Adipocyte (in vitro differentiated cells): ENCODE data around the gene TSPAN18.

Experiments
- DNase-seq: peaks from one replicate; pipeline ENCODE4 v3.0.0-alpha.2; 2015; ENCODE audit warnings: low read depth
- H3K27me3 ChIP-seq: replicated peaks from 2 replicates; pipeline ENCODE4 v1.7.0; 2013; ENCODE audit warnings: mild to moderate bottlenecking, low read length, moderate library complexity; ENCODE audit not compliant: control insufficient read depth, insufficient read depth
- H3K36me3 ChIP-seq: 2 replicates; pipeline ENCODE4 v1.7.0; 2013; ENCODE audit warnings: low read length, mild to moderate bottlenecking, moderate library complexity; ENCODE audit not compliant: control insufficient read depth, insufficient read depth, severe bottlenecking
- H3K4me1 ChIP-seq: 2 replicates; pipeline ENCODE4 v1.7.0; 2013; ENCODE audit warnings: mild to moderate bottlenecking, low read length, moderate library complexity; ENCODE audit not compliant: control insufficient read depth, insufficient read depth
- H3K4me3 ChIP-seq: 2 replicates; pipeline ENCODE4 v1.7.0; 2013; ENCODE audit warnings: mild to moderate bottlenecking, low read length, moderate library complexity
- H3K9ac ChIP-seq: 2 replicates; pipeline ENCODE4 v1.7.0; 2013; ENCODE audit warnings: mild to moderate bottlenecking, low read length, moderate library complexity
- H3K9me3 ChIP-seq: 2 replicates; pipeline ENCODE4 v1.7.0; 2013; ENCODE audit warnings: mild to moderate bottlenecking, low read length, moderate library complexity; ENCODE audit not compliant: control insufficient read depth

Gene TSPAN18

DNA sequence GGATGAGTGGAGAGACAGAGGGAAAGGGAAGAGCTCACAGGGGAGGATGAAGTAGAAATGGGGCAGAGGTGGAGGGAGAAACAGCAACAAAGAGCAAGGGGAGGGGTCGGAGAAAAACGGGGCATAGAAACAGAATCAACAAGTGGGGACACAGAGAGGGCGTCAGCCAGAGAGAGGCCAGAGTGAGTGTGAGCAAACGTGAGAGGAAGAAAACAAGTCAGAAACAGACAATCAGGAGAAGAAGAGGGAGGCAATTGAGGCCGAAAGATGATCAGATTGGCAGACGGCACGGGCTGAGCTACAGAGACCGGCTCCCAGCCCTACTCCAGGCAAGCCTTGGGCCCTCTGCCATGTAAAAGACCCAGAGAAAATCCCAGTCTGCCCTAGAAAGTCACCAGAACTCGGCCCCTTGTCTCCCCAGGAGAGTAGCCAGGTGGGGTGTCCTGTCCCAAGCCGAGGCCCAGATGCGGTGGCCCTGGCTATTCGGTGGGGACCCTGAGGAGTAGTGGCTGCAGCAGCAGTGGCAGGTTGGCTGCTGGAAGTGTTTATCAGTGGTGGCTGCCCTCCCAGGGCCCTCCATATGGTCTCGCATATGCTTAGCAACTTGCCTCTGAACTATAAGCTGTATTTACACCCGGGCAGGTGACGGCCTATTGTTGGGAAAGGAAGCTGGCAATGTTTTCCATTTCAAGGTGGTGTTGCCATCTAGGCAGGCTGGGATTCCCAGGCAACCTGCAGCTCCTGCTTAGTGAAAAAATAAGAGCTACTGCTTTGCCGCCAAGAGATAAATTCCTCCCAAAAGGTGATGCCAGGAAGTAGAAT, 14.8 kb upstream of the TSPAN18 start:
- H3K9me3 ChIP-seq, result peaks cover 19% of the 10 kb centered on the region
- H3K4me3 ChIP-seq, result no peak overlapping the region
- no peak overlapping the region for H3K9ac ChIP-seq
- H3K27me3 ChIP-seq, result peaks cover 46% of the 10 kb centered on the region
- H3K36me3 ChIP-seq, result no peaks in the 10 kb centered on the region
- DNase-seq, result no peak
- H3K4me1 ChIP-seq, result peaks cover 18% of the 10 kb centered on the region

DNA sequence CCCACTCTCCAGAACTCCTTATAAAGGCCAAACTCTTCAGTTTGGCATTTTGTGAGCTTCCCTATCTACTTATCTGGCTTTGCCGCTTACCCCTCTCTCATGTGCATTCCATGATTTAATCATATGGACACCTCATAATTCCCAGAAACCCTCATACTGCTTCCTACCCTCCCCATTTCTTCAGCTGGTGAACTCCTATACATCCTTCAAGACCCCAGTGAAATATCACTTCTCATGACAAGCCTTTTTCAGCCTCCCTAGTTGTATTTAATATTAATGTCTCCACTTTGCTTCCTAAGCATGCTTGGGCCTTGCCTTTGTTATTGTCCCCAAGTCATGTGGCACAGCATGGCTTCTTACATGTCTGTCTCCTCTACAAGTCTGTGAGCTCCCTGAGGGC, 13.7 kb upstream of the TSPAN18 start:
- no peak for DNase-seq
- Histone ChIP-seq H3K4me1 (peaks cover 14% of the 10 kb centered on the region), H3K9me3 (peaks cover 15% of the 10 kb centered on the region), H3K27me3 (peaks cover 42% of the 10 kb centered on the region), H3K36me3 (no peaks in the 10 kb centered on the region), H3K9ac (no peak overlapping the region), H3K4me3 (no peak overlapping the region)

DNA sequence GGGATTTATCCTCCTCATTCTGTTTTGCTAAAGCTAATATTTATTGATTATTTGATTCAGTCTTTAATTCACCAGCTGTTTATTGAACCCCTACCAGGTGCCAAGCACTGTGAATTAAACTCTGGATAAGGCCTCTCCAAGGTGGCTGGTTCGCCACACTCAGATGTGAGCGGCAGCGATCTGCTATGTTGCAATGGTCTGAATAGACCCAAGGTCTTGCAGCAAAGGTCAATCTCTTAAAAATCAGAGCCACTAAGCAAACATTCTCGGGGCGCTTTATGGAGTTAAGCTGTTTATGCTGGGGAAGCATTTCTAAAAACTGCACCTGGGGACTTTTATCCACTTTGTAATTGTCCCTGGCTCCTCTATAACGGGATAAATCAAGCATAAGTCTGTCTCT, 10.5 kb upstream of the TSPAN18 start:
- Histone ChIP-seq H3K36me3 (no peaks in the 10 kb centered on the region), H3K9ac (no peak overlapping the region), H3K27me3 (peaks cover 57% of the 10 kb centered on the region), H3K9me3 (no peaks in the 10 kb centered on the region), H3K4me3 (no peak overlapping the region), H3K4me1 (peaks cover 10% of the 10 kb centered on the region)
- DNase-seq, result no peak

DNA sequence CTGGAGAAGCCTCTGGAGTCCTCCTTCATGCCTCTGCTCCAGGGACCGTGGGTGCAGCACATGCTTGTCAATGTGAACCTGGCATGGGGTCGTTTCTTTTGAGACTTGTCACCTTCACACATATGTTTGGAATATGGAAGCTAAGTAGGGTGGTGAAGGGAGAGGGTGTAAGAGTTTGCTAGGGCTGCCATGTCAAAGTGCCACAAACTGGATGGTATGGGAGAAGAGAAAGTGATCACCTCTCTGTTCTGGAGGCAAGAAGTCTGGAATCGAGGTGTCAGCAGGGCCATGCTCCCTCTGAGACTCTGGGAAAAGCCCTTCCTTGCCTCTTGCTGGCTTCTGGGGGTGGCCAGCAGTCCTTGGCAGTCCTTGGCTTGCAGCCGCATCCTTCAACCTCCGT, 8.7 kb upstream of the TSPAN18 start:
- peaks cover 10% of the 10 kb centered on the region for H3K4me1 ChIP-seq
- H3K27me3 ChIP-seq, result peaks cover 49% of the 10 kb centered on the region
- no peaks in the 10 kb centered on the region for H3K9me3 ChIP-seq
- H3K4me3 ChIP-seq, result no peak overlapping the region
- no peaks in the 10 kb centered on the region for H3K36me3 ChIP-seq
- no peak overlapping the region for H3K9ac ChIP-seq
- no peak for DNase-seq

DNA sequence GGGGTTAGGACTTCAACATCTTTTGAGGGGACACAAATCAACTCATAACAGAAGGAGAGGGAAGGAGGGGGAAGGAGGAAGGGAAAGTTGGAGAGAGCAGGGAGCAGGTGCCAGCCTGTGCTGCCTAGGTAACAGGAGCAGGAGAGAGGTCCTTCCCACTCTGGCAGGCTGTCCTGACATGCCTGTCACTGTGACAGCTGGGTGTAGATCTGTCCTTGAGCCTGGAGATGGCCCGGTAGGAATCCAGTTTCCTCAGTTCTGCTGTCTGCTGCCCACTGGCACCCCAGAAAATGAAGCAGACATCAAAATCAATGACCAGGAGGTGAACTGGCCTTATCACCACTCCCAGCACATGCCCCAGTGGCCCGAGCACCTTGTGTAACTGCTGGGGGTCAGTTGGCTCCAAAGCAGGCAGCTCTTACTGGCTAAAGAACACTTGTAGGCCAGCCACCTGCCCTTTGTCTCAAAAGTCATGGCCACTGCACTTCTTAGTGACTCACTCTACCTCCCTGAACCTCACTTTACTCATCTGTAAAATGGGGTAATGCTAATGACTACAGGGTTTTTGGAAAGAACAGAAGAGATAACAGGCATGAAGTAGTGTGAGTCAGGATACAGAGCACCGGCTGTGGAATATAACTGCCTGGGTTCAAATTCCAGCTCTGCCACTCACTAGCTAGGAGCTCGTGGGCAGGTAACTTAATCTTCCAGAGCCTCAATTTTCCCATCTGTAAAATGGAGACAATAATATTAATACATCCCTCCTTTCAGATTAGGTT, 8.0 kb upstream of the TSPAN18 start:
- Histone ChIP-seq H3K9me3 (no peaks in the 10 kb centered on the region), H3K4me1 (peaks cover 10% of the 10 kb centered on the region), H3K27me3 (peaks cover 50% of the 10 kb centered on the region), H3K36me3 (no peaks in the 10 kb centered on the region), H3K4me3 (no peak overlapping the region), H3K9ac (no peak overlapping the region)
- DNase-seq, result no peak

DNA sequence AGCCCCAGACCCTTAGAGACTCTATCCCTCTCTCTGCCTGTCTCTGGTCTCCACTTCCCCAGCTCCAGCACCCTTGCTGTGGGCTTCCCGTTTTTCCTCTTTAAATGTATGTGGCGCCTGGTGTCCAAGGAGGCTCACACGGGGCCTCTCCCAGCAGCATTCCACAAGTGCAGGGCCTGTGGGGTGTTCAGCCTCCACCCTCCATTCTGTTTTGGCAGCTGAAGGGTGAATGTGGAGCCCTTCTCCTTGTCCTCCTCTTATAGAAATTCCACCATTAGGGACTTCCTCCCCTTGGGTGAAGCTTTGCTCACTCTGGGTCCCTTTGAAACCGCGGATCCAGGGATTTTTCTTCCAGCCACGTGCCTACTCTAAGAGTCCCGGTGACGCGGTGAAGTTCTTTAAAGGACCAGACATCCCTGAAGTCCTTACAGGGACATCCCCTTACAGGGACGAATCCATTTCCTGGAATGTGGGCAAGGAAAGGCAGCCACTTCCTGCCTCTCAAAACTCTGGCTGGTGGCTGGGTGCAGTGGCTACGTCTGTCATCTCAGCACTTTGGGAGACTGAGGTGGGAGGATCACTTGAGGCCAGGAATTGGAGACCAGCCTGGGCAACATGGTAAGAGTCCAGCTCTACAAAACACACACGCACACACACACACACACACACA, 1.6 kb upstream of the TSPAN18 start:
- no peak overlapping the region for H3K4me3 ChIP-seq
- H3K9me3 ChIP-seq, result no peaks in the 10 kb centered on the region
- peaks cover 6% of the 10 kb centered on the region for H3K4me1 ChIP-seq
- no peak for DNase-seq
- no peaks in the 10 kb centered on the region for H3K36me3 ChIP-seq
- H3K27me3 ChIP-seq, result peaks cover 58% of the 10 kb centered on the region
- no peak overlapping the region for H3K9ac ChIP-seq

DNA sequence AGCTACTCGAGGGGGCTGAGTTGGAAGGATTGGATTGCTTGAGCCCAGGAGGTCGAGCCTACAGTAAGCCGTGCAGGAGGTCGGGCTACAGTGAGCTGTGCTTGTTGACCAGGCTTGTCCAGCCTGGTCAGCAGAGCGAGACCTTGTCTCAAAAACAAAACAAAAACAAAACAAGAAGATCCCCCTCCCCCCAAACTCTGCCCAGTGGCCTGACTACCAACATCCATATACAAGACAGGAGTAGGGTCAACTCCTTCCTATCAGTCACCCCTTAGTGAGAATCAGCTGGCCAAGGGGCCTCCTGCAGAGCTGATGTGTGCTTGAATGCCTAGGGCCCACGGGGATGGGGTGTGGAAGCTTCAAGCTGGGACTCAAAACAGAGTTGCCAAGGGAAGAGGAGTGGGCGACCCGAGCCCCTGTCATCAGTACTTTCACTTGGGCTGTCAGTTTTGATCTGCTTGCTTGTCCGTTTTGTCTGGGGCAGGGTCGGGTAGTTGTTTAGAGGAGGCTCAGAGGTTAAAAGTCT, 942 bp upstream of the TSPAN18 start:
- Histone ChIP-seq H3K27me3 (peaks cover 54% of the 10 kb centered on the region), H3K9me3 (no peaks in the 10 kb centered on the region), H3K4me3 (no peak overlapping the region), H3K9ac (no peak overlapping the region), H3K4me1 (peaks cover 6% of the 10 kb centered on the region), H3K36me3 (no peaks in the 10 kb centered on the region)
- DNase-seq, result no peak

DNA sequence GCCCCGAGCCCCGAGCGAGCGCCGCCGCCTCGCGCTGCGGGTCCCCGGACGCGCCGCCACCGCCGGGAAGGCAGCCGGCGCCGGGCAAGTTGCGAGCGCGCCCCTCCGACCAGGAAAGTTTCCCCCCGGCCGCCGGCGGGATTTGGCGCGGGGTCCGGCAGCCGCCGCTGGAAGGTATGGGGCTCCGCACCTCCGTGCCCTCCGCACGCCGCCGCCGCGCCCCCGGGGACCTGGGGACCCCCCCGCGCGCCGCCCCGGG, 281 bp downstream of the TSPAN18 start:
- H3K4me3 ChIP-seq, result peak overlapping the region; percentile 60
- H3K27me3 ChIP-seq, result peaks cover 62% of the 10 kb centered on the region
- peak; percentile 16 for DNase-seq
- no peaks in the 10 kb centered on the region for H3K36me3 ChIP-seq
- peaks cover 6% of the 10 kb centered on the region for H3K4me1 ChIP-seq
- H3K9ac ChIP-seq, result no peak overlapping the region
- H3K9me3 ChIP-seq, result no peaks in the 10 kb centered on the region

DNA sequence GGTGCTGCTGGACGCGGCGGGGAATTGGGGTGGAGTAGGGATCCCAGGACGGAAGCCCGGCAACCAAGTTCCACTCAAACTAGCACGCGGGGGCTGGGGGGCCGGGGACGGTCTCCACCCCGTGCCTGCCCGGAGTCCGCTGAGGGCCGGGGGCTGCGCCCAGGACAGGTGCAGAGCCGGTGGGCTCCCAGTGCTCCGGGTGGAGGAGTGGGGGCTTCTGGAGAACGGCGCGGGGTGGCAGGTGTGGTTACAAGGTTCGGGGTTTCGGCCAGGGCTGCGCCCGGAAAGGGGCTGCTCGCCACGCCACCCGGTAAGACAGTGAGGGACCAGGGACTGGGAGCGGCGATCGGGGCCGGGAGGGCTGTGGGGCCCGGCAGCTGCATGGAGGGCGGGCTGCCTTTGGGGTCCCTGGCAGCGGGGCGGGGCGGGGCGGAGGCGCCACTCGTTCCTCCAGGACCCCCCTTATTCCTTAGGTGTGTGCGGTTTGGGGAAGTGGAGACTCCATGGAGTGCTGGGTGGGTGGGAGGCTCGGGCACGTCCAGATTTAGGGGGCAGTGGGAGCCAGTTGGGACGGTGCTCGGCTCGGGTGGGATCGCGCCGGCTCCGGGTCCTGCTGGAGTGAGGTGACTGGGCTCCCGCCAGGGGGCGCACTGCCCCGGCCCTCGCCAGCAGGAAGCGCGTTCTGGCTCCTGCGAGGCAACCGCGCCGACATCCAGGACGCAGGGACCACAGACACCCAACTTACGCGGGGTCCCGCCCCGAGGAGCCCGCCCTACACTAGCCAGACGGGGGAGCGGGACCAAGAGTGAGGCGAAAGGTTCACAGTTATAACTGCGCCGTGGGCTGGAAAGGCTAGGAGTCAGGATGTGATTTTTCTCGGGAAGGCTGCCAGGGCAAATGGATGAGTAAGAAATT, 868 bp downstream of the TSPAN18 start:
- Histone ChIP-seq H3K4me3 (peak overlapping the region; percentile 60), H3K9me3 (peaks cover 3% of the 10 kb centered on the region), H3K36me3 (no peaks in the 10 kb centered on the region), H3K4me1 (peaks cover 6% of the 10 kb centered on the region), H3K9ac (no peak overlapping the region), H3K27me3 (peaks cover 67% of the 10 kb centered on the region)
- peak; percentile 90 for DNase-seq

DNA sequence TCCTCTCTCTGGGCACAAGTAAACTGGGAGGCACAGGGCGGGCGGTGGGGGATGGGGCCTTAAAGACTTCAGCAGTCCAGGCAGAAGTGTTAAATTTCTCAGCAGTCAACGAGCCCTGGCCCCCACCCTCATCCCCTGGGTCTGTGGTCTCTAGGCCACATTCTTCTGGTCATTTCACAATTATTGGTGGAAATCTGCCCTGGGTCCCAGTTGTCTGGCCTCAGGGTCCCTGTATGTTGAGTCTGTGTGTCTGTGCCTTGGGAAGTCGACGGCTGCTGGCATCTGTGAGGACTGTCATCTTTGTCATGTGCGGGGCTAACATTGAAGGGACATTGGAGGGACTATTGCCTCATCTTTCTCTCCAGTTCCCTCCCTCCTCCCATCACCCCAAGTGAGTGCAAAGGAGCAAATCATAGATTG, 1.7 kb downstream of the TSPAN18 start:
- Histone ChIP-seq H3K4me3 (no peak overlapping the region), H3K36me3 (no peaks in the 10 kb centered on the region), H3K27me3 (peaks cover 67% of the 10 kb centered on the region), H3K4me1 (peaks cover 6% of the 10 kb centered on the region), H3K9ac (no peak overlapping the region), H3K9me3 (peaks cover 8% of the 10 kb centered on the region)
- DNase-seq, result no peak
